Activated T-helper 1 cell treated with Interleukin-2 at 50 U/mL for 16 hours (primary cell): Measurements from ENCODE around the gene STK17B.

Experiments
- DNase-seq: peaks from one replicate; pipeline ENCODE4 v3.0.0-alpha.2; 2020; ENCODE audit warnings: low read depth

Gene STK17B

GRCh38 chr2:196155575-196155974 lies 15.8 kb downstream of the STK17B start:
- no peak for DNase-seq

GRCh38 chr2:196153480-196153879 lies 17.9 kb downstream of the STK17B start:
- no peak for DNase-seq

GRCh38 chr2:196149948-196150347 lies 21.4 kb downstream of the STK17B start:
- DNase-seq = no peak

- no peak for DNase-seq
Measured at GRCh38 chr2:196148736-196149135, 22.6 kb downstream of the STK17B start.

- no peak for DNase-seq
Measured at GRCh38 chr2:196145256-196145655, 26.1 kb downstream of the STK17B start.

- DNase-seq = no peak
Measured at GRCh38 chr2:196144513-196145126, 26.8 kb downstream of the STK17B start.

- DNase-seq = no peak
Measured at GRCh38 chr2:196143730-196144131, 27.6 kb downstream of the STK17B start.

- no peak for DNase-seq
Measured at GRCh38 chr2:196142825-196143224, 28.6 kb downstream of the STK17B start.

- no peak for DNase-seq
Measured at GRCh38 chr2:196140213-196140612, 31.2 kb downstream of the STK17B start.

- DNase-seq = no peak
Measured at GRCh38 chr2:196137271-196137670, 34.1 kb downstream of the STK17B start.

- no peak for DNase-seq
Measured at GRCh38 chr2:196136151-196136550, 35.2 kb downstream of the STK17B start.

- peak; percentile 19 for DNase-seq
Measured at GRCh38 chr2:196131949-196132925, 39.1 kb downstream of the STK17B start.

- DNase-seq = peak; percentile 14
Measured at GRCh38 chr2:196131384-196131937, 39.9 kb downstream of the STK17B start.

GRCh38 chr2:196130039-196130825 lies 41.1 kb downstream of the STK17B start:
- no peak for DNase-seq

GRCh38 chr2:196128749-196129148 lies 42.6 kb downstream of the STK17B start:
- no peak for DNase-seq

GRCh38 chr2:196125596-196125995 lies 45.8 kb downstream of the STK17B start:
- no peak for DNase-seq

GRCh38 chr2:196123679-196124373 lies 47.6 kb downstream of the STK17B start:
- DNase-seq = no peak

GRCh38 chr2:196119926-196120325 lies 51.5 kb downstream of the STK17B start:
- no peak for DNase-seq

- DNase-seq = no peak
Measured at GRCh38 chr2:196117214-196117705, 54.1 kb downstream of the STK17B start.

GRCh38 chr2:196113061-196113974 lies 58.1 kb downstream of the STK17B start:
- no peak for DNase-seq
